Body of pancreas (tissue), 4 donors: ENCODE data around the gene TOR3A. TPM values are rescaled to one million over a fixed set of nuclear protein-coding genes. Genes with fewer than 3 reads are reported as not detected.
A peak's percentile ranks its signal among the peaks of the same experiment; 100 is the strongest.

Experiments used
- ATAC-seq: fragments of 150-250 bp; one replicate; pipeline ENCODE4 v1.9.1; 2016
- DNase-seq, 4 donors: peaks; one replicate each; pipeline ENCODE4 v3.0.0-alpha.2; 2019
- H3K27ac ChIP-seq, 4 donors: fragments of 200-600 bp; sonication (generic); 1 replicate in 3 of 4; 2 replicates in 1 of 4; pipeline versions ENCODE4 v1.5.1 to v1.6.1; 2016 to 2019; ENCODE audit warnings: mild to moderate bottlenecking in 1 of 4, mixed read lengths in 1 of 4, moderate library complexity in 1 of 4
- H3K27me3 ChIP-seq, 2 donors: fragments of 200-600 bp; sonication (generic); one replicate each; pipeline ENCODE4 v1.6.0; 2016; ENCODE audit warnings: mild to moderate bottlenecking in 1 of 2
- H3K36me3 ChIP-seq, 2 donors: fragments of 200-600 bp; sonication (generic); replicated peaks in 1 of 2; 2 replicates each; pipeline ENCODE4 v1.5.1; 2016; ENCODE audit warnings: low read depth in 2 of 2; ENCODE audit not compliant: insufficient read depth in 1 of 2
- H3K4me1 ChIP-seq: fragments of 200-600 bp; sonication (generic); one replicate; pipeline ENCODE4 v1.6.0; 2016
- H3K4me3 ChIP-seq, 2 donors: fragments of 200-600 bp; sonication (generic); 1 replicate in 1 of 2; 2 replicates in 1 of 2; pipeline ENCODE4 v1.5.1; 2016 to 2019
- H3K9me3 ChIP-seq, 3 donors: fragments of 200-600 bp; sonication (generic); 1 replicate in 2 of 3; 2 replicates in 1 of 3; pipeline ENCODE4 v1.5.1; 2016
- CTCF ChIP-seq, 7 experiments: fragments of 450-650 bp in 4 of 7; fragments of 200-600 bp in 3 of 7; sonication (generic) in 3 of 7; IDR thresholded peaks; one replicate each; pipeline ENCODE4 v1.5.1; 2016 to 2019; ENCODE audit warnings: antibody characterized with exemption in 7 of 7
- POLR2A ChIP-seq, 3 donors: fragments of 450-650 bp; IDR thresholded peaks; one replicate each; pipeline ENCODE4 v1.6.1; 2016; ENCODE audit warnings: antibody characterized with exemption in 3 of 3, mild to moderate bottlenecking in 2 of 3
- WGBS, 2 donors: methylation state at CpG; one replicate each; pipeline ENCODE4 v1.1.5; 2017; 5-methylcytosine and 5-hydroxymethylcytosine counted together
- intact Hi-C: fragments of 100-400 bp; cut with DNase I; formaldehyde crosslinking; loops from one replicate; pipeline ENCODE4 v1.15.1; 2023
- total RNA-seq, 2 donors: library from RNA; depleted of rRNA; stranded (reverse); fragments of >200 nt; gene quantifications; one replicate each; pipeline ENCODE4 v1.1.0, GENCODE V29; 2016

TOR3A gene
- total RNA-seq, 2 donors from 2014 or later, result 23.1 to 27.7 TPM

- TF ChIP-seq CTCF (IDR thresholded peaks at IDR 0.05), result no peak
- no peak for TF ChIP-seq POLR2A (IDR thresholded peaks at IDR 0.05)
- H3K9me3 ChIP-seq, result no peaks in the 10 kb centered on the region
- H3K4me3 ChIP-seq, result no peak overlapping the region
- DNase-seq, result no peak
- H3K27ac ChIP-seq, result no peak overlapping the region
- no peaks in the 10 kb centered on the region for H3K4me1 ChIP-seq
- no peak for ATAC-seq
- WGBS, 2 donors, result 92 to 100% methylated on average over 2 of the region's 2 CpGs
- no peaks in the 10 kb centered on the region for H3K27me3 ChIP-seq
- intact Hi-C loops, result no loop called here
- H3K36me3 ChIP-seq, result peaks cover 0 to 20% of the 10 kb centered on the region in 2 donors
These were observed 26.8 kb downstream of the TOR3A start for GRCh38 chr1:179108644-179109043.

- Histone ChIP-seq H3K27me3 (no peaks in the 10 kb centered on the region), H3K27ac (no peak overlapping the region), H3K36me3 (peaks cover 0 to 17% of the 10 kb centered on the region in 2 donors), H3K4me3 (no peak overlapping the region), H3K9me3 (no peaks in the 10 kb centered on the region), H3K4me1 (no peaks in the 10 kb centered on the region)
- ATAC-seq (no peak), DNase-seq (no peak)
- WGBS, 2 donors, result 90 to 93% methylated on average over 3 of the region's 3 CpGs
- TF ChIP-seq POLR2A (IDR thresholded peaks at IDR 0.05) (no peak), CTCF (IDR thresholded peaks at IDR 0.05) (no peak)
- intact Hi-C loops, result no loop called here
These were observed 33.3 kb downstream of the TOR3A start for GRCh38 chr1:179115181-179115580.

GRCh38 chr1:179119513-179119912 lies 37.6 kb downstream of the TOR3A start:
- Histone ChIP-seq H3K36me3 (peaks cover 0 to 10% of the 10 kb centered on the region in 2 donors), H3K9me3 (no peaks in the 10 kb centered on the region), H3K4me1 (no peaks in the 10 kb centered on the region), H3K27me3 (no peaks in the 10 kb centered on the region), H3K4me3 (no peak overlapping the region), H3K27ac (no peak overlapping the region)
- intact Hi-C loops, result no loop called here
- no peak for ATAC-seq
- DNase-seq, result no peak
- TF ChIP-seq CTCF (IDR thresholded peaks at IDR 0.05) (no peak), POLR2A (IDR thresholded peaks at IDR 0.05) (no peak)

GRCh38 chr1:179120736-179121135 lies 38.9 kb downstream of the TOR3A start:
- Histone ChIP-seq H3K9me3 (no peaks in the 10 kb centered on the region), H3K27ac (no peak overlapping the region), H3K27me3 (no peaks in the 10 kb centered on the region), H3K4me1 (no peaks in the 10 kb centered on the region), H3K36me3 (peaks cover 0 to 9% of the 10 kb centered on the region in 2 donors), H3K4me3 (no peak overlapping the region)
- no peak for TF ChIP-seq CTCF (IDR thresholded peaks at IDR 0.05)
- TF ChIP-seq POLR2A (IDR thresholded peaks at IDR 0.05), result no peak
- intact Hi-C loops, result no loop called here
- 78 to 83% methylated on average over 2 of the region's 2 CpGs for WGBS, 2 donors
- no peak for ATAC-seq
- DNase-seq, result no peak

- intact Hi-C loops, result no loop called here
- no peak for ATAC-seq
- Histone ChIP-seq H3K36me3 (peaks cover 0 to 9% of the 10 kb centered on the region in 2 donors), H3K4me3 (no peak overlapping the region), H3K4me1 (no peaks in the 10 kb centered on the region), H3K27me3 (no peaks in the 10 kb centered on the region), H3K27ac (no peak overlapping the region), H3K9me3 (no peaks in the 10 kb centered on the region)
- WGBS, 2 donors, result 81 to 88% methylated on average over 7 of the region's 7 CpGs
- DNase-seq, result peak in 2 of 4 donors; percentile 35 to 44
- TF ChIP-seq CTCF (IDR thresholded peaks at IDR 0.05) (peak; percentile 14 to 55 (median 39)), POLR2A (IDR thresholded peaks at IDR 0.05) (no peak)
These were observed 39.5 kb downstream of the TOR3A start for GRCh38 chr1:179121159-179121938.
